HS-5 (cell line): ENCODE data around the gene ZNF699.
"Not testable (repeated sequence)": the region's sequence is repeated elsewhere in the genome, so short reads cannot be mapped to it uniquely, and the experiment has no call there.

Source experiments
- DNase-seq: peaks from one replicate; pipeline ENCODE4 v3.0.0-alpha.2; 2012; ENCODE audit warnings: low read depth

ZNF699 gene

GRCh38 chr19:9289231-9289884, 20.3 kb downstream of the ZNF699 start:
- no peak for DNase-seq

GRCh38 chr19:9283485-9283884, 26.2 kb downstream of the ZNF699 start:
- DNase-seq = not testable (repeated sequence)

- no peak for DNase-seq
These were observed 58.4 kb downstream of the ZNF699 start for GRCh38 chr19:9251236-9251635.

- DNase-seq = no peak
These were observed 59.0 kb downstream of the ZNF699 start, which contains the start of gene OR7E24 for GRCh38 chr19:9250630-9251029. Gene OR7E24, plus strand, starts transcription at chr19:9250930. Its CDS starts 114 bp downstream, at chr19:9251044.
